Measurements from ENCODE around the gene PHLDB3.
"Not testable (repeated sequence)": the region's sequence is repeated elsewhere in the genome, so short reads cannot be mapped to it uniquely, and the experiment has no call there.

PHLDB3 gene

GRCh38 chr19:43504426-43505185 lies at the start of gene PHLDB3:
Gene PHLDB3, minus strand, starts transcription at chr19:43504746. Its CDS starts 628 bp downstream, at chr19:43504118.
- peak; percentile 45 for DNase-seq

DNA sequence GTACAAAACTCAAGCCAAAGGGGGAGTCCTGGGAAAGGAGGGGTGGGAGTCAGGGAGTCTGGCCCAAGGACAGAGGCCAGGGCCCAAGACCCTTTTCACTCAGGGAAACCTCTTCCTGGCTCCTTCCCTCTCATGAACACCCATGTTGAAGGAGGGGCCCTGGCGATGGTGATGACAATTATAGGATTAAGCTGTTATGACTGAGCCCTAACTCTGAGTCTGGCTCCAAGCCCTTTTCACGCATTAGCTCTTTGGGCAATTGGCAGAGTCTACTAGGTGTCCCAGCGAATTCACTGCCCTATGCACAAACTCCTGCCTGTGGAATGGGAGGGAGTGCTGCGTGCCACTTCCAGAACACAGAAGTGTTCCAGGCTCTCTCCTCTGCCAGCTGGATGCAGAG lies 49.1 kb upstream of the PHLDB3 start:
- DNase-seq = no peak

GRCh38 chr19:43552616-43553015 lies 48.1 kb upstream of the PHLDB3 start:
- DNase-seq = no peak

DNA sequence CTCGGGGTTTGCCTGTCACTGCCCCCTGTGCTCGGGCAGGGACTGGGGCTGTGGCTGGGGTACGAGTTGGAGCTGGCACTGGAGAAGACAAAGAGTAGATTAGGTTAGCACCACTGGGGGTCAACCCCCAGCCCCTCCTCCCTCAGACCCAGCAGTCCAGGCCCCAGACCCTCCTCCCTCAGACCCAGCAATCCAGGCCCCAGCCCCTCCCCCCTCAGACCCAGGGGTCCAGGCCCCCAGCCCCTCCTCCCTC lies 47.6 kb upstream of the PHLDB3 start:
- no peak for DNase-seq

DNA sequence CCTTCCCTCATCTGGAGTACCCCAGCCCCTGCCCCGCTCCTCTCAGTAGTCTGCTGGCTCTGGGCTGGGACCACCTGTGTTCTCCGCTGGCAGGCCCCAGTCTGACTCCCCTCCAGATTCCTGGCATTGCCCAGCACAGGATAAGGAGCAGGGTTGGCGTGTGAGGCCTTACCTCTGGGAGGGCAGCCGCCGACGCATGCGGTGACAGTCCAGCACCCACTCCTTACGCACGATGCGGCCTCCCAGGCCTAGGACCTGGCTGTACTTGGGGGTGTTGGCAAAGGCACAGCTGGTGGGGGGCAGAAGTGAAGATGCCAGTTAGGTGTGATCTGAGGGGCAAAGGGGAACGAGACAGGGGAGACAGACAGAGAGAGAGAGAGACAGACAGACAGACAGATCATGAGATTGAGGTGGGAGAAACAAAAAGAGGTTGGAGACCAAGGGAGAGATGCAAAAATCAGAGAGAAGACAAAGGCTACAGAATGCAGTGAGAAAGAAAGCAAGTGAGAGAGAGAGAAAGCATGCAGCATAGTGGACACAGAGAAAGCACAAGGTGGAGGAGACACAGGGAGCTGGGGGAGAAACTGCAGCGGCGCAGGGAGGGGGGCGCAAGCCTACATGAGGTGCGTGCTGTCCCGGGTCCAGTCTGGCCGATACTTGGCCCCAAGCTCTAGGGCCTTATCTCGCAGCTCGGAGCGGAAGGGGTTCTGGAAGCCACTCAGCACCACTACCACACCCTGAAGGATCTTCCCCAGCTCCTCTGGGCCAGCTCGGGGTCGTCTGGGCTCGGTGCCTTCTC lies 47.1 kb upstream of the PHLDB3 start:
- no peak for DNase-seq

DNA sequence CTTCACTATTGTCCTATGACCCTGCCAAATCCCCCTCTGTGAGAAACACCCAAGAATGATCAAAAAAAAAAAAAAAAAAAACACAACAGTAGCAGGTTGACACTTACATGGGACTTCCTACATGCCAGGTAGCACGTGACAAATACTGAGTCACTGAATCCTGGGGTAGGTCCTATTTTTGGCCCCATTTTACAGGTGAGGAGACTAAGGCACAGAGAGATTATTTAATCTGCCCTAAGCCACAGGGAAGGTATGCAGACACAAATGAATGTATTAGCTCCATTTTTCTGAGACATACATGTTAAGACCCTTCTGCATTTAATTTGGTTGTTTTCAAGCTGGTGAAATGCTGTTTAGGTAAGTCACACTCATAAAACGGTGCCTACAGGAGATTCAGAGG lies 44.2 kb upstream of the PHLDB3 start:
- DNase-seq = no peak

DNA sequence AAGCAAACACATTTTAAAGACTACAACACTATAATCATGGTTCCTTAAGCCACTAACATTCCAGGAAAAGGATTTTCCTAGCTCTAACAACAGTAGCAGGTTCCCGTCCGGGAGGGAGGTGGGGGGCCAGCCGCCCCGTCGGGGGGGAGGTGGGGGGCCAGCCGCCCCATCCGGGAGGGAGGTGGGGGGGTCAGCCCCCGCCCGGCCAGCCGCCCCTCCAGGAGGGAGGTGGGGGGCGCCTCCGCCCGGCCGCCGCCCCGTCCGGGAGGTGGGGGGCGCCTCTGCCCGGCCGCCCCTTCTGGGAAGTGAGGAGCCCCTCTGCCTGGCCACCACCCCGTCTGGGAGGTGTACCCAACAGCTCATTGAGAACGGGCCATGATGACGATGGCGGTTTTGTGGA lies 43.4 kb upstream of the PHLDB3 start:
- not testable (repeated sequence) for DNase-seq

DNA sequence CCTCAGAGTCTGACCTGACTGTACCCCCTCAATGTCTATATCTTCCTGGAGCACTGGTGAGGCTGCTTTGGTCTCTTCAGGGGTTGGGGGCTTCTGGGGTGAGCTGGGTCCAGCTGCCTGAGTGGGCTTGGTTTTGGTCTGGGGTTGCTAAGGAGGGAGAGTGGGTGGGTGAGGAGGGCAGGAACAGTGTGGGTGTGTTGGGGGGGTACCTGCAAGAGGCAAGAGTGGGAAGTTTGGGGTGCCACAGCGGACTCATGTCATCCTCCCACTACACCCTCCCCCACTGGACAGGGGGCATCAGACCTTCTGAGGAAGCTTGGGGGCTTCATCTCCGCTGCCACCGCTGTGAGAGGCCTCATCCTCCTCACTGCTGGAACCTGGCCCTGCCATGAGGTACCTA lies 42.0 kb upstream of the PHLDB3 start:
- no peak for DNase-seq

GRCh38 chr19:43545981-43546380 lies 41.4 kb upstream of the PHLDB3 start:
- no peak for DNase-seq

DNA sequence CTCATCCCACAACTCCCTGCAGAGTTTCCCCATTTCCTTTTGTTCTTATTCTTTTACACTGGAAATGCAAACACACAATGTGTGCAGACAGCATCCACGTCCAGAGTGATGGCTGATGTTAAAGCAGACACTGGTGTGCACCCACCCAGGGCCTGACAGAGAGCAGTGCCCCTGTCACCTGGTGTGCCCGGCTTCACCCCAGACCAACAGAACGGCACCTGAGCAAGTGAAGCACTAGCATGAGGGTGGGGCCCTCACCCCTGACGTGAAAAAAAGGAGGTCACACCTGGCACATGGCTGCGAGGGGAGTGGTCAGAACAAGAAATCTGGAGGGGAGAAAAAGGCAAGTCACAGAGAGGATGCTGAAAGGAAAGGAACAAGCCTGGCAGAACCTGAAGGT lies 40.7 kb upstream of the PHLDB3 start:
- no peak for DNase-seq

- DNase-seq = no peak
These were observed 39.5 kb upstream of the PHLDB3 start for GRCh38 chr19:43544077-43544476.

DNA sequence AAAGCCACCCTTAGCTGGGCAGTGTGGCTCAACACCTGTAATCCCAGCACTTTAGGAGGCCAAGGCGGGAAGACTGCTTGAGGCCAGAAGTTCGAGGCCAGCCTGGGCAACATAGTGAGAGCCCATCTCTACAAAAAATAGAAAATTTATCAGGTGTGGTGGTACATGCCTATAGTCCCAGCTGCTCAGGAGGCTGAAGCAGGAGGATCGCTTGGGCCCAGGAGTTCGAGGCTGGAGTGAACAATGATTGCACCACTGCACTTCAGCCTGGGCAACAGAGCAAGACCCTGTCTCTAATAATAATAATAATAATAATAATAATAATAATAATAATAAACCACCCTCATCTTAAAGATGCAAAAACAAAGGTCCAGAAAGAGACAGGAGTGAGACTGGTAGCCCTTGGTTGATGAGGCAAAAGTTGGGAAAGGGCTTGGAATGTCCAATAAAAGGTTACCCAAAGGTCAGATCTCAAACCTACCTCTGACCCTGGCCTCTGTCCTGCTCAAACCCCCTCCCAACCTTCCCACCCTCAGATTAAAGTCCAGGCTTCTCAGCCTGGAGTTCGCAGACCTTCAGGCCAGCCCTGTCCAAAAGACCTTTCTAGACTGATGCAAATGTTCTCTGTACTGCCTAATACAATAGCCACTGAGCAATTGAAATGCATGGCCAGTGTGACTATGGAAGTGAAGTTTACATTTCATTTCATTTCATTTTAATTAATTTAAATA lies 37.5 kb upstream of the PHLDB3 start:
- no peak for DNase-seq

GRCh38 chr19:43540381-43540780 lies 35.8 kb upstream of the PHLDB3 start:
- no peak for DNase-seq

DNA sequence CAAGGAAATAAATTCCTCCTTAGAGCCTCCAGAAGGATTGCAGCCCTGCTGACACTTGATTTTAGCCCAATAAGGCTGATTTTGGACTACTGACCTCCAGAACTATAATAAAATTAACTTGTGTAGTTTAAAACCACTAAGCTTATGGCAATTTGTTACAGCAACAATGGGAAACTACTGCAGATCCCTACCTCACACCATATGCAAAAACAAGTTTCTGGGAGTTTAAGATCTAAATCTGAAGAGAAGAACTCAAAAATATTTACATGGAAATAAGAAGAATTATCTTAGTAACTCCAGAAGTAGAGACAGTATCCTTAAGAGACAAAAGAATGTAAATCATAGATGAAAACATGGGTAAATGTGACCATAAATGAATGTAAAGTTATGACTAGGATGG lies 34.4 kb upstream of the PHLDB3 start:
- no peak for DNase-seq

GRCh38 chr19:43534816-43535761 lies 30.5 kb upstream of the PHLDB3 start:
- DNase-seq = peak; percentile 31

DNA sequence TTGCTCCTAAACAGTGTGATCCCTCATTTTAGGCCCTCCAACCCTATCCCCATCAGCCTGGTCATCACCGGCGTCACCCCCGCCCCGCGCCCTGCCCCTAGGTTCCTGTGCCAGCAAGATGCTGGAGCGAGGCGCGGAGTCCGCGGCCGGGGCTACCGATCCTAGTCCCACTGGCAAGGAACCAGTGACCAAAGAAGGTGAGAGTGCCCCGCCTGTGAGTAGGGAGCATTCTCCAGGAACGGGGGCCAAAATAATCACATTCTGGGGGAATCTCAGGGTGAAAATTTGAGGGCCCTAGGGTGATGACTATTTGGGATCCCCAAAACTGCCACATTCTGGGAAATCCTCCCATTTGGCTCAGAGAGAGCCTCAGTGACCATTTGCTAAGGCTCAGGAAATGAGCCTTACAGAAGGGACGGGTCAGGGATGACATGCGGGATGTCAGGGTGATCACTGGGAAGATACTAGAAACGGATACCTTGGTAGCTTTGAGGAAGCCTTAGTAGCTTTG lies 29.8 kb upstream of the PHLDB3 start:
- no peak for DNase-seq

DNA sequence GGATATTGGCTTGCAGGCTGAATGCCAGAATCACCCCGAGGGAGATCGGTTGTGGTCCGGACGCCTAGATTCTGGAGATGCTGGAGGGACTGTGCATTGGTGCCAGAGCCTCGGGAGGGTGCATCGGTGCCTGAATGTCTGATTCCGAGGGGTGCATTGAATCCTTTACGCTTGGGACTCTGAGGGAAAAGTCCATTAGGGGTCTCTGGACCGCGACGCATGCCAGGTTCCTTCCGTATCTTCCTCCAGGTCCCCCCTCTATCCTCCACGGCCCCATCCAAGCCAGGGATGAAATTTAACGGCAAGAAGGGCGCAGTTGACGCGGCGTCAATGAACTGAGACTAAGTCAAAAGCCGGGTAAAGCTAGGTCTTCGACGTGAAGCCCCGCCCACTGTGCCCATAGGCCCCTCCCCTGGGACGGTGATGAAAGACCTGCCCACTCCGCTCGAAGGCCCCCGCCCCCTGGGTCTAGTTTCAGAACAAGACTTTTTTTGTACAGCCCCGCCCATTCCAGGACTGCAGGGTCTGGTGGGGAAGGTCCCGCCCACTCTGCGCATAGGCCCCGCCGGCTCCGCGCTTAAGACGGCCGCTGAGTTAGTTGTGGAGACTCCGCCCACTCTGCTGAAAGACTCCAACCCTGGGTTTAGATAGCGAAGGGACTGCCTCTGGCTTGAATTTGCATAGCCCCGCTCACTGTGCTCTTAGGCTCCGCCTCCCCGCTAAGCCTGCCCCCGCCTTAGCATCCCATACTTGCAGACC lies 29.2 kb upstream of the PHLDB3 start:
- peak; percentile 90 for DNase-seq

GRCh38 chr19:43532962-43533545 lies 28.5 kb upstream of the PHLDB3 start, which contains the start of gene ZNF575:
Gene ZNF575, plus strand, starts transcription at chr19:43533188. Its CDS starts 1,235 bp downstream, at chr19:43534423.
- peak; percentile 84 for DNase-seq

GRCh38 chr19:43532571-43532961 lies 28.0 kb upstream of the PHLDB3 start:
- no peak for DNase-seq

- DNase-seq = no peak
These were observed 23.5 kb upstream of the PHLDB3 start for GRCh38 chr19:43527860-43528622.
